ENCODE measurements around the gene KCND2.

Gene KCND2

GRCh38 chr7:120311028-120311788 lies 38.2 kb downstream of the KCND2 start:
- no peak for DNase-seq

GRCh38 chr7:120320218-120320961 lies 47.4 kb downstream of the KCND2 start:
- DNase-seq = no peak

GRCh38 chr7:120327054-120327453 lies 54.1 kb downstream of the KCND2 start:
- DNase-seq = no peak

DNA sequence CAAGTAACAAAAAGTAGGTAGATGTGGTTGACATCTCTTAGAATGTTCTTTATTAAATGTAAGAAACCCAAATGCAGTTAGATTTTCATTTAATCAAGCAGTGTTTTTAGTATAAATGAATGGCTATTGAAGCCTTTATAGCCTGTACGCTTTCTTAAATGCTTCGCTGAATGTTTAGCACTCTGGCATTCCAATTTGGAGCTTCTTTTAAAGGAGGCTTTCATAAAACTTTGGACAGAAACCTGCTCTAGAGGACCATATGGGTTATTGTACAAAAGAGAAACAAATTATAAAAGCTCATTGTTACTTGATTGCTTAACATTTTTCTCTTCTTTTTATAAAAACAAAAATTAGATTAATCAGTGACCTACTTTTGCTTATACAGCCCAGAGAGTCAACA lies 59.5 kb downstream of the KCND2 start:
- DNase-seq = no peak

DNA sequence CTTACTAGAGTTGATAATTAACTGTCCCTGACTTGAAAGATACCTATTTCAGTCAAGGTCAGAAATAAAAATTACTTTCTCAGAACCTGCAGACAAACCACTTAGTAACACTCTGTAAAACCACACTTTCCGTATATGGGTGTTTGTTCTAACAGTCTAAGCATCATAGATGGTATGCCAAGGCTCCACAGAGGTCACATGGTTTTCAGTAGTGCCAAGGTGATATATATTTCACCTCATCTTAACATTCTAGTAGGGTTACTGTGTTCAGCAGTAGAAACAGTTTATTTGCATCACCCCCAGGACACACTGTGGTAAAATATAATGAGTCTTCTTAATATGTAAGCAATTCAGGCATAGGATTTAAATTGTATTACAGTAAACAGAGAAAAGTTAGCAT lies 61.5 kb downstream of the KCND2 start:
- DNase-seq = no peak

GRCh38 chr7:120337308-120337907 lies 64.4 kb downstream of the KCND2 start:
- peak; percentile 4 for DNase-seq

- peak; percentile 7 for DNase-seq
Measured at GRCh38 chr7:120344276-120344675, 71.3 kb downstream of the KCND2 start.

DNA sequence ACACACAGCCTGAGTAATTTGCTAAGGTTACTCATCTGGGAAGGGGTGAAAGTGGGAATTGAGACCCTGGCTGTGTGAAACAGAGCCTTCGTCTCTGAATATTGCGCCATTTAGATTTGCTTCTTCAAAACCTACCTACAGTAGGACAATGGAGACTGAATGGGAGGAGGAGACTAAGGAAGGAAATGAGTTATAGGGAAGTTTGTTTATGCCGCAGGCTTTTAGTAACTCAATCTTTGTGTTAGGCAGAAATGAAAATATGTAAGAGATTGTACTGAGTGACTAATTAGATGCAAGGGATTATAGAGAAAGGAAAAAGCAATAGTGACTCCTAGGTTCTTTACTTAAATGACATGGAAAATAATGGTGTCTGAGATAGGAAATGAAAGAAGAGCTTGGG lies 80.2 kb downstream of the KCND2 start:
- no peak for DNase-seq

DNA sequence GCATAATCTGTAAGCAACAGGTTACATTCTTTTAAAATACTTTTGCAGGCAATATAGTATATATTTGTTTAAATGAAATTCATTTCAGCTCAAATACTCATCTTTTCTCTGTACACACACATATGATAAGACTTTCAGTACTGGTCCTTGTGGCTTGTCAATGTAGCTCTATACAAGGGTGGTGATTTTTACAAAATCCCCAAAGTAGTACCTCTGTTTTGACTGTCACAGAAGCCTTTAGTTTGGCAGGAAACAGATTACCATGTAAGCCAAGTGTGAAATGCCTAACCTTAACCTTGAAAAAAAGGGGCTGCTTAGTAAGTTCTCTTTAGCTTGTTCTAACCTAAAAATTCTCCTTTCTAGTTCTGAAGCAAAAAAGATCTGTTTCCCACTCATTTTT lies 87.9 kb downstream of the KCND2 start:
- no peak for DNase-seq

DNA sequence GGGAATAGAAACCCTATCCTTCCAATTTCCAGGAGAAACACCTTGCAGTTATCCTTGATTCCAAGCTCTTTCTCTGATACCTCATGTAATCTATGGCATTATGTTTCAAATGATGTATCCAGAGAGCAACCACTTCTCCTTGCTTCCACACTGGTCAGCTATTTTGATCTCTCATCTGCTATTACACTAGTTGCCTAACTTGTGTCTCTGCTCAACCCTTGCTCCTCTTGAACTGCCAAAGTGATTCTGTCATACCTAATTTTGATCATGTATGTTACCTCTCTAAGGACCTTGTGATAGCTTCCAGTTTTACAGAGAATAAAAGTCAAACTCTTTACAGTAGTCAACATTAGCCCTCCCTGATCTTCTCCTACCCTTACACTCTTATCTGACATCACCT lies 90.4 kb downstream of the KCND2 start:
- no peak for DNase-seq

GRCh38 chr7:120370954-120371353 lies 98.0 kb downstream of the KCND2 start:
- DNase-seq = no peak

GRCh38 chr7:120373174-120373573 lies 100.2 kb downstream of the KCND2 start:
- DNase-seq = no peak

DNA sequence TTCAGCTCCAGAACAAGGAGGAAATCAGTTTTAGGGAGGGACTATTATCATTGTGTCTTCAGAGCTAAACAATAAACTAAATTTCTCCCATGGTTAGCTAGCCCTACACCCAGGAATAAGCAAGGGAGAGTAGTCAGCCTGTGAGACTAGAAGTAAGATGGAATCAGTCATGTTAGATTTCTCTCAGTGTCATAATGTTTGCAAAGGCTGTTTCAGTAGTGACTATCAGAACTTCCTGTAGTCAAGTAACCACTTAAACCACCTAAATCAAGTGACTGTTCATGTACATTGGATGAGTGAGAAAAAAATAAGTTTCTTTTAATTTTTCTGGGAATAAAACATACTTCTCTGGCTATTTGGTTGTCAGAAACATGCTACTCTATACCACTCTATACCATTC lies 121.6 kb downstream of the KCND2 start:
- DNase-seq = no peak

GRCh38 chr7:120395526-120396019 lies 122.6 kb downstream of the KCND2 start:
- no peak for DNase-seq

DNA sequence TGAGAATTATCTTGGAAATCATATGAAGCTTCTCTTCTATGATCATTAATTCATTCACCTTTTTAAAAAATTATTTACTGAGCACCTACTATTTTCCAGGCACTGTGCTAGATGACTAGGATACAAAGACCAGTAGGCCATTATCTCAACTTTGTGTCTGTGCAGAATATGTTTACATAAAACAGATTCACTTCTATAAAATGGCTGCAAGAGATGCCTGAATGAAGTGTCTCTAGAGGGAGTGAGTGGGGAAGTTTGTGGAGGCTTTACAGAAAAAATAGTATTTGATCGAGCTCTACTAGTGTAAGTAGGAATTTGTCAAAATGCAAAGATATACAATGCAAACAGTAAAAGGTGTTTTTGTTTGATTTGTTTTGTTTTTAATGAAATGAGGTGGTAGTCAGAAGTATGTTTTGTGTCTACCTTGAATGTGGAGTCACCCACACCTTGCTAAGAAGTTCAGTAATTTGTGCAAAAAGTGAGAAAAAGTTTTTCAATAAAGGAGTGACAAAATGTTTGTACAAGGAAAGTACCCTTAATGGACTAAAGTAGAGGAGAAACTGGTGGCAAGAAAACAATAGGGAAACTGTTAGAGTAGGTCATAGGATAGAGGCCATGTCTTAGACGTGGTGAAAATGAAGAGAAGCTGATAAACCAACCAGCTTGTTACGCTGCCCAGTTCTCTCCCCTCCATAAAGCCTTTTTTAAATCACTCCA lies 125.5 kb downstream of the KCND2 start:
- DNase-seq = no peak

GRCh38 chr7:120400806-120401455 lies 128.0 kb downstream of the KCND2 start:
- DNase-seq = no peak

- peak; percentile 46 for DNase-seq
Measured at GRCh38 chr7:120402079-120402767, 129.2 kb downstream of the KCND2 start.

DNA sequence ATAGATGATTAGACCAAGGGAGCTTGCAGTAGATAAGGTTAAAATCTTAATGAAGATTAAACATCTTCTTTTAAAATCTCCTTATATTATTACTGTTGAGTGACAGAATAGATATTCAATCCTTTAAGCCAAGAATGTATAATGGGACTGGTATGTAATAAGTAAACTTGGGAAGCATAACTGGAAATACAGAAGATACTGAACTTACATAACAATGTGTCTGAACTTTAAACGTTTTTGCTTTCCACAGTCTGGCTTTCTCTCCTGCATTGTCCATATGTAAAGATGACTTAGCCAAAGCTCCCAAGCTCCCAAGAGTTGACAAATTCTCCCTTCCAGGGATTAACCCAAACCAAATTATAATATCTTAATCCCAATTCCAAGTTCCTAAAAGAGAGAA lies 129.8 kb downstream of the KCND2 start:
- peak; percentile 34 for DNase-seq

- DNase-seq = no peak
Measured at GRCh38 chr7:120404042-120404441, 131.1 kb downstream of the KCND2 start.

- no peak for DNase-seq
Measured at GRCh38 chr7:120405652-120406051, 132.7 kb downstream of the KCND2 start.

DNA sequence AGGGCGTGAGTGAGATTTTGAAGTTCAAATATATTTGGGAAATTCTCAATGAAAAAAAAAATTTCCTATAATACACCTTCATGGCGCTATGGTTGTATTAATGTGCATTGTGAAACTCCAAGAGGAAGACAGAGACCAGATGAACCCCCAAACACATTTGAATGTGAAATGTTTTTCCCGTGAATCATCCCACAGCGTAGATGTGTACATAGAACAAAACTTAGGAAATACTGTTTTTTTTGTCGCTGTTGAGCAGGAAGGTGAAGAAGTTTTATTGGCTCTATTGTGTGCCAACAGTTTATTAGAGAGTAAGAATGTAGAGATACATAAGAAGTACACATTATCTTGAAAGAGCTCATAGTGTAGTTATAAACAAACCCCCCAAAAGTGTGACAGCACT lies 134.0 kb downstream of the KCND2 start:
- peak; percentile 8 for DNase-seq
